GM11168 (cell line): ENCODE measurements around the gene UGT1A10.
"Not testable (repeated sequence)": the region's sequence is repeated elsewhere in the genome, so short reads cannot be mapped to it uniquely, and the experiment has no call there.

ENCODE experiments used
- in situ Hi-C: fragments of 300-500 bp; cut with MboI; formaldehyde crosslinking; loops from one replicate; pipeline ENCODE4 v1.12.0; 2022; ENCODE audit warnings: low sequenced_read_pairs; ENCODE audit not compliant: unreplicated experiment

The UGT1A10 gene

DNA sequence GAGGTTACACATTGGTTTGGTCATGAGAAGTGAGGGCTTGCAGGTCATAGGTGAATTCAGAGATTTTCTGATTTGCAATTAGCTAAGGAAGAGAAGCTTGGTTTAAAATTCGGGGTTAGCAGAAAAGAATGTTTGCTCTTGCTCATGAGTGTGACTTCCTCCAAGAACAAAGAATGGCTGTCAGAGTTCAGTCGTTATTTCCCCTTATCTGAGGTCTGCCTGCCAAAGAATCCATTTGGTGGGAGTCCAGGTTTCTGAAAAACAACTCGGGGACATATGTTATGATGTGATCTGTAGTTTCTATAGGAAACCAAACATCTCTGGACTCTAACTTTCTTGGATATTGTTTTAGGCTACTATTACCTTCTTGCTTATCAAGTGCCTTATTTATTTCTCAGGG is 53.3 kb downstream of the UGT1A10 start:
- in situ Hi-C loops = no loop called here

DNA sequence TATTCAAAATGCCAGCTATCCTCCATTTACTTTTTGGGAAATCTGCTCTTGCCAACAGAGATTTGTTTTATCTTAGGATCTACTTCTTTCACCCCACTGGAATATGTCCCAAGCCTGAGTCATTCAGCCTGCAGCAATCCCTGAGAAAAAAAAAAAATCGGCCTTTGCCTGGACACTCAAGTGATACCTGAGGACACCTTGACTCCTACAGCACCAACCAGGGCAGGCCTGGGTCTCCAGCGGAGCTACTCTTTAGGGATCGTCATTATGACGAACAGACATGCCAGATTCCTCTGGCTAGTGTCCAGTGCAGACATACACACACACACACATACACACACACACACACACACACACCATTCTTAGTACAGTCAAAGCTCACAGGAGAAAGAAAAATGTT is 54.2 kb downstream of the UGT1A10 start:
- in situ Hi-C loops = no loop called here

- in situ Hi-C loops = no loop called here
Observed at GRCh38 chr2:233691443-233692433, 55.5 kb downstream of the UGT1A10 start.

- in situ Hi-C loops = no loop called here
Observed at GRCh38 chr2:233692648-233693047, 56.4 kb downstream of the UGT1A10 start, which contains the start of gene UGT1A6. Gene UGT1A6 (plus strand): TSS chr2:233692890. CDS start chr2:233693005, 115 bp downstream.

DNA sequence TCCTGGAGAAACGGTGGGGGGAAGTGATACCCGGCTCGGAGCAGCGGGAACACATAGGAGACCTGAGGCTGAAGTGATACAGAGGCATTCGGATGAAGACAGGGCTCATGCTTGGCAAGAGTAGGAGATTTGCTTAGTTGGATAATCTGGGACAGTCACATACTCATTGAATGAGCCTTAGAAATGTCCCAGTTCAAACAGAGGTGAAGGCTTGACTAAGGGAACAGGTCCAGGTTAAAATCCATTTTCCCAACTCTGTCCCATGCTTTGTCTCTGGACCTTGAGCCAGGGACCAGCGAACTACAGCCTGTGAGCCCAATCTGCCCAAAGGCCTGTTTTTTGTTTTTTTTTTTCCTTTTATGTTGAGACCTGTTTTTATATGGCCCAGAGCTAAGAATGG is 57.7 kb downstream of the UGT1A10 start:
- in situ Hi-C loops = no loop called here

DNA sequence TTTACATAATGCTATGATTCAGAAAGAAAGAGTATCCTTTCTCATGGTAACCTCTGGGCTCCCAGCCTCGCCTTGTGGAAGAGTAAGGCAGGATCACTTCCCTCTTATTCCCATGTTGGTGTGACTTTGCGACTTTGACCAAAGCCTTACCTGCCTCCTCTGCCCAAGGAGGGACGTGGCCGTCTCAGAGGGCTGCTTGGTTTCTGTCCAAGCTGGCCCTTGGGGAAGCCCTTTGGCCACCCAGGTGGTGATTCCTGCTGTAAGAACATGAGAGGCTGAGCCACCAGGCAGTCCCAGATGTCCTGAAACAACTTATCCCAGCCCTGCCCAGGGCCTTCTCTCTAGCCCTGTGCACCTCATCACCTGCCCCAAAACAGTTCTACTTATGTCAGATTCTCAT is 62.5 kb downstream of the UGT1A10 start:
- in situ Hi-C loops = no loop called here

DNA sequence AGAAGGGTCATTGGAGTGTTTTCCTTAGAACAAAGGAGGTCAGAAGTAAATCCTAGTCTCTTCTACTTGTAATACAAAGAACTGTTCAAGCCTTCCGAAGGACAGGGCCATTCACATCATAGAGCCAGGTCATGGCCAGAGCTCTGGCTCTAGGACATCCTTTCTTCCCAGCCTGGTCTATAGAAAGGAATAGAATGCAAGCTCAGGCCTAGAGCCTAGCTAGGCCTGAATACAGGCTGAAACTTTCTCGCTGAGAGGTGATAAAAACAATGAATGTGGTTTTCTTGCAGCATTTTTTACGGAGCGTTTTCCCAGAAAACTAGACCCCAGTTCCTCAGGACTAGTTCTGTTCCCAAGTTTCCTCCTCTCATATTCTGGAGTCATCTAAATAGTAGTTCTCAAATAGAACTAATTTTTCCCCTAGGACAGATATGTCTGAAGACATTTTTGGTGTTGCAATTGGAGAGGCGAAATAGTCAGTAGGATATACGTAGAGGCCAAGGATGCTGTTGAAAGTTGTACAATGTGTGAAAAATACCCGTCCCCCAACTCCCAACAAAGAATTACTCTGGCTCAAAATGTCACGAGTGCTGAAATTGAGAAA is 63.3 kb downstream of the UGT1A10 start:
- in situ Hi-C loops = no loop called here

DNA sequence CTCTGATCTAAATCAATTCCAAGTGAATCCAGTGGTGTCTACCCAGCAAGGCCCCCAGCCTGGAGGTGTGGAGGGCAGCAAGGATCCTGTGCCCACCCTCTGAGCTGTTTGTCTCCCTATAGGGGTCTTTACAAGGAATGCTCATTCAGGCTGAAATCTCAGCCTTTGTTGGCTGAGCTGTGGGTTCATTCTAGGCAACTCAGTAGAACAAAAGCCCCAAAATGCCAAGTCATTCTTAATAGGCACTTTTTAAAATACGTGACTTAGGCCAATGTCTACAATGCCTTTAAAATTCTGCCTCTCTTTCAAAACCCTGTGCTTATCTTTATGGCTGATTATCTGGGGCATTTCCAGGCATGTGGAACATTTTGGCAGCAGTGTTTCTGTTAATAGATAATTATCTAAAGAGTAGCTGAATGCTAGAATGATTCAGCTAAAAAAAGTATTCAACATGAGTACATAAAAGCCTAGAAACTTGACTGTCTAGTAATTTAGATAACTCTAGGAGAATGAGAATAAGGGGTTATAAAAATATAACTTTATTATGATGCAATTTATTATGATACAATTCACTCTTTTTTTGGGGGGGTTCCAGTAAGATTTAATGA is 63.9 kb downstream of the UGT1A10 start:
- in situ Hi-C loops = no loop called here

DNA sequence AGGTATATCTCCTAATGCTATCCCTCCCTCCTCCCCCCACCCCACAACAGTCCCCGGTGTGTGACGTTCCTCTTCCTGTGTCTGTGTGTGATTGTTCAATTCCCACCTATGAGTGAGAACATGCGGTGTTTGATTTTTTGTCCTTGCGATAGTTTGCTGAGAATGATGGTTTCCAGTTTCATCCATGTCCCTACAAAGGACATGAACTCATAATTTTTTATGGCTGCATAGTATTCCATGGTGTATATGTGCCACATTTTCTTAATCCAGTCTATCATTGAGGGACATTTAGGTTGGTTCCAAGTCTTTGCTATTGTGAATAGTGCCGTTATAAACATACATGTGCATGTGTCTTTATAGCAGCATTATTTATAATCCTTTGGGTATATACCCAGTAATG is 64.6 kb downstream of the UGT1A10 start:
- in situ Hi-C loops = not testable (repeated sequence)

GRCh38 chr2:233702238-233702637 is 66.0 kb downstream of the UGT1A10 start:
- in situ Hi-C loops = no loop called here

GRCh38 chr2:233705911-233706506 is 69.8 kb downstream of the UGT1A10 start:
- in situ Hi-C loops = no loop called here

- in situ Hi-C loops = no loop called here
Observed at GRCh38 chr2:233706720-233707119, 70.5 kb downstream of the UGT1A10 start.

- in situ Hi-C loops = no loop called here
Observed at GRCh38 chr2:233707940-233708644, 71.8 kb downstream of the UGT1A10 start.

- in situ Hi-C loops = no loop called here
Observed at GRCh38 chr2:233708942-233709341, 72.7 kb downstream of the UGT1A10 start.

- in situ Hi-C loops = loop anchor here (10.0 kb wide), 1 partner anchor 227 kb away; no protein-coding TSS in a partner anchor
Observed at GRCh38 chr2:233711312-233712008, 75.2 kb downstream of the UGT1A10 start.

DNA sequence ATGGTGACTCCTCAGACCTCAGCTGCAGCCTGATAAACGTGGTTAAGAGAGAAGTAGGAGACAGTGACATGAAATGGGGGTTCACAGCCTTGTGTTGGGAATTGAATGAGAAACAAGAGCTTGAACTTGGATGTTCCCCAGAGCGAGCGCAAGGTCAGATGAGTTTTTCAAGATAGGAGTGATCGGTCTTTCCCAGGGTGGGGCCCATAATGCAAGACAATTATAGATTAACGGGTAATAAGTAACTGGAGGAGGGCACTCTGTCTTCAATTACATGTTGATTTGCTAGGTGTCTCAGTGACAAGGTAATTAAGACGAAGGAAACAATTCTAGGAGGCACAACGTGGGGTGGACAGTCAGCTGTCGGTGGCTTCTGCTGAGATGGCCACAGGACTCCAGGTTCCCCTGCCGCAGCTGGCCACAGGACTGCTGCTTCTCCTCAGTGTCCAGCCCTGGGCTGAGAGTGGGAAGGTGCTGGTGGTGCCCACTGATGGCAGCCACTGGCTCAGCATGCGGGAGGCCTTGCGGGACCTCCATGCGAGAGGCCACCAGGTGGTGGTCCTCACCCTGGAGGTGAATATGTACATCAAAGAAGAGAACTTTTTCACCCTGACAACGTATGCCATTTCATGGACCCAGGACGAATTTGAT is 76.5 kb downstream of the UGT1A10 start, which contains the start of gene UGT1A5:
TSS of gene UGT1A5 (plus strand) at position 297 of the 651 bp plus-strand sequence. CDS start at position 382, 85 bp downstream.
- in situ Hi-C loops = loop anchor here (10.0 kb wide), 1 partner anchor 228 kb away; no protein-coding TSS in a partner anchor

DNA sequence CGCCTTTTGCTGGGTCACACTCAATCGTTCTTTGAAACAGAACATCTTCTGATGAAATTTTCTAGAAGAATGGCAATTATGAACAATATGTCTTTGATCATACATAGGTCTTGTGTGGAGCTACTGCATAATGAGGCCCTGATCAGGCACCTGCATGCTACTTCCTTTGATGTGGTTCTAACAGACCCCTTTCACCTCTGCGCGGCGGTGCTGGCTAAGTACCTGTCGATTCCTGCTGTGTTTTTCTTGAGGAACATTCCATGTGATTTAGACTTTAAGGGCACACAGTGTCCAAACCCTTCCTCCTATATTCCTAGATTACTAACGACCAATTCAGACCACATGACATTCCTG is 77.0 kb downstream of the UGT1A10 start:
- in situ Hi-C loops = loop anchor here (10.0 kb wide), 1 partner anchor 228 kb away; no protein-coding TSS in a partner anchor

DNA sequence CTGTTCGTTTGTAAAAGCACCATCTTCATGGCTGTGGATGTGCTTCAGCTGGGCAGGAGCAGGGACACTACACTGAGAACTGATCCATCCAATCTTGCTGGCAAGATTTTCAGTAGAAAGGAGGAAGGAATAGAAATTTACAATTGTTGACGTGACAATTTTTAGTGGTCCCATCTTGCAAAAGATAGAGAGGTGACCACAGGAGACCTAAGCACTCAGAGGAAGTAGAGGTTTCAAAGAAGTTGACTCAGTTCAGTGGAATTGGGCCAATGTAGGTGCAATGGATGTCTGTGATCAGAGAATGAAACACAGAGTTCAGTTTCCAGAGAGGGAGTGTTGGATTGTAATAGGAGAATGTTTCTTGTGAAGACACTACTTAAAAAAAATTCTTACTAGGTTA is 77.9 kb downstream of the UGT1A10 start:
- in situ Hi-C loops = loop anchor here (10.0 kb wide), 1 partner anchor 229 kb away; no protein-coding TSS in a partner anchor
